ENCODE data around the gene GLYR1.

The GLYR1 gene

DNA sequence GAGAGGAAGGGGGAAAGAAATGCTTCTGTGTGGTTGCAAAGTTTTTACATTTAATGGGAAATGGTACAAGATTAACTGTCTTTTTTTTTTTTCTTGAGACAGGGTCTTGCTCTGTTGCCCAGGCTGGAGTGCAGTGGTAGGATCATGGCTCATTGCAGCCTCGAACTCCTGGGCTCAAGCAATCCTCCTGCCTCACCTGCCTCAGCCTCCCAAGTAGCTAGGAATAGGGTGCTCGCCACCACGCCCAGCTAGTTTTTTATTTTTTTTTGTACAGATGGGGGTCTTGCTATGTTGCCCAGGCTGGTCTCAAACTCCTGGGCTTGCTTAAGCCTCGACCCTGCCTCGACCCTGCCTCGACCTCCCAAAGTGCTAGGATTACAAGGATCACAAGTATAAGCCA is 40.8 kb downstream of the GLYR1 start:
- Histone ChIP-seq H4K20me1 (ENCODE audit: insufficient read depth, low read length) (no peaks in the 10 kb centered on the region), H3K79me2 (ENCODE audit: insufficient read depth, low read length) (no peaks in the 10 kb centered on the region), H3K27ac (ENCODE audit: low read depth, low read length, poor library complexity, severe bottlenecking) (no peak overlapping the region), H3K27me3 (ENCODE audit: insufficient read depth, low read length) (no peaks in the 10 kb centered on the region), H3K4me2 (ENCODE audit: low read length) (no peak overlapping the region), H3F3A (ENCODE audit: insufficient read depth, low read length) (no peaks in the 10 kb centered on the region), H3K9ac (ENCODE audit: low read length) (no peak overlapping the region), H3K4me1 (ENCODE audit: insufficient read depth, low read length, severe bottlenecking) (peaks cover 14% of the 10 kb centered on the region), H3K9me2 (ENCODE audit: low read depth, low read length) (no peaks in the 10 kb centered on the region), H3K36me3 (ENCODE audit: insufficient read depth, low read length) (peaks cover 39% of the 10 kb centered on the region), H2AFZ (ENCODE audit: low read length) (no peak overlapping the region), H3K4me3 (ENCODE audit: low read depth, low read length, poor library complexity, severe bottlenecking) (no peak overlapping the region), H3K9me3 (ENCODE audit: low read length) (no peaks in the 10 kb centered on the region)
- TF ChIP-seq, protein P1, sequence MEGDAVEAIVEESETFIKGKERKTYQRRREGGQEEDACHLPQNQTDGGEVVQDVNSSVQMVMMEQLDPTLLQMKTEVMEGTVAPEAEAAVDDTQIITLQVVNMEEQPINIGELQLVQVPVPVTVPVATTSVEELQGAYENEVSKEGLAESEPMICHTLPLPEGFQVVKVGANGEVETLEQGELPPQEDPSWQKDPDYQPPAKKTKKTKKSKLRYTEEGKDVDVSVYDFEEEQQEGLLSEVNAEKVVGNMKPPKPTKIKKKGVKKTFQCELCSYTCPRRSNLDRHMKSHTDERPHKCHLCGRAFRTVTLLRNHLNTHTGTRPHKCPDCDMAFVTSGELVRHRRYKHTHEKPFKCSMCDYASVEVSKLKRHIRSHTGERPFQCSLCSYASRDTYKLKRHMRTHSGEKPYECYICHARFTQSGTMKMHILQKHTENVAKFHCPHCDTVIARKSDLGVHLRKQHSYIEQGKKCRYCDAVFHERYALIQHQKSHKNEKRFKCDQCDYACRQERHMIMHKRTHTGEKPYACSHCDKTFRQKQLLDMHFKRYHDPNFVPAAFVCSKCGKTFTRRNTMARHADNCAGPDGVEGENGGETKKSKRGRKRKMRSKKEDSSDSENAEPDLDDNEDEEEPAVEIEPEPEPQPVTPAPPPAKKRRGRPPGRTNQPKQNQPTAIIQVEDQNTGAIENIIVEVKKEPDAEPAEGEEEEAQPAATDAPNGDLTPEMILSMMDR (IDR thresholded peaks at IDR 0.05; ENCODE audit: low read length), result no peak
- TF ChIP-seq EZH2 (IDR thresholded peaks at IDR 0.05; ENCODE audit: borderline replicate concordance, low read length), result no peak

DNA sequence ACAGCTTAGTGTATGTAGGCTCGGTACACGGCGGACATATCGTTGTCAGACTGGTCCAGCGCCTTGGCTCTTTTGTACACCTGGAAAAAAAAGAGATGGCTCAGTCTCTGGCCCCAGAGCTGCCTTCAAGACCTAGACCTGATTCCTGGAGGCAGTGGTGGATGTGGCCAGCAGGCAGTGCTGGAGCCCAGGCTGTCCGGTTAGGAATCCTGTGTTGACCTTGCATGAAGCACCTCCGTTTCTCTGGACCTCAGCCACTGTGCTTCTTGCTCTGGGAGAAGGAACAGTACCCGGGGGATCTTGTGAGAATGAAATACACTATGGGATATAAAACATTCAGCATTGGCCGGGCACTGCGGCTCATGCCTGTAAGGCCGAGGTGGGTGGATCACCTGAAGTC is 41.9 kb downstream of the GLYR1 start:
- no peak overlapping the region for H3K4me3 ChIP-seq (ENCODE audit: low read depth, low read length, poor library complexity, severe bottlenecking)
- H3K9ac ChIP-seq (ENCODE audit: low read length), result no peak overlapping the region
- no peak overlapping the region for H2AFZ ChIP-seq (ENCODE audit: low read length)
- no peak overlapping the region for H3K4me2 ChIP-seq (ENCODE audit: low read length)
- H3K36me3 ChIP-seq (ENCODE audit: insufficient read depth, low read length), result peaks cover 36% of the 10 kb centered on the region
- no peaks in the 10 kb centered on the region for H3K27me3 ChIP-seq (ENCODE audit: insufficient read depth, low read length)
- H3K79me2 ChIP-seq (ENCODE audit: insufficient read depth, low read length), result no peaks in the 10 kb centered on the region
- TF ChIP-seq EZH2 (IDR thresholded peaks at IDR 0.05; ENCODE audit: borderline replicate concordance, low read length), result no peak
- TF ChIP-seq, protein P1 (IDR thresholded peaks at IDR 0.05; ENCODE audit: low read length), result no peak
- H3K9me3 ChIP-seq (ENCODE audit: low read length), result no peaks in the 10 kb centered on the region
- no peak overlapping the region for H3K27ac ChIP-seq (ENCODE audit: low read depth, low read length, poor library complexity, severe bottlenecking)
- H3K4me1 ChIP-seq (ENCODE audit: insufficient read depth, low read length, severe bottlenecking), result peaks cover 16% of the 10 kb centered on the region
- H4K20me1 ChIP-seq (ENCODE audit: insufficient read depth, low read length), result no peaks in the 10 kb centered on the region
- H3F3A ChIP-seq (ENCODE audit: insufficient read depth, low read length), result no peaks in the 10 kb centered on the region
- H3K9me2 ChIP-seq (ENCODE audit: low read depth, low read length), result no peaks in the 10 kb centered on the region

DNA sequence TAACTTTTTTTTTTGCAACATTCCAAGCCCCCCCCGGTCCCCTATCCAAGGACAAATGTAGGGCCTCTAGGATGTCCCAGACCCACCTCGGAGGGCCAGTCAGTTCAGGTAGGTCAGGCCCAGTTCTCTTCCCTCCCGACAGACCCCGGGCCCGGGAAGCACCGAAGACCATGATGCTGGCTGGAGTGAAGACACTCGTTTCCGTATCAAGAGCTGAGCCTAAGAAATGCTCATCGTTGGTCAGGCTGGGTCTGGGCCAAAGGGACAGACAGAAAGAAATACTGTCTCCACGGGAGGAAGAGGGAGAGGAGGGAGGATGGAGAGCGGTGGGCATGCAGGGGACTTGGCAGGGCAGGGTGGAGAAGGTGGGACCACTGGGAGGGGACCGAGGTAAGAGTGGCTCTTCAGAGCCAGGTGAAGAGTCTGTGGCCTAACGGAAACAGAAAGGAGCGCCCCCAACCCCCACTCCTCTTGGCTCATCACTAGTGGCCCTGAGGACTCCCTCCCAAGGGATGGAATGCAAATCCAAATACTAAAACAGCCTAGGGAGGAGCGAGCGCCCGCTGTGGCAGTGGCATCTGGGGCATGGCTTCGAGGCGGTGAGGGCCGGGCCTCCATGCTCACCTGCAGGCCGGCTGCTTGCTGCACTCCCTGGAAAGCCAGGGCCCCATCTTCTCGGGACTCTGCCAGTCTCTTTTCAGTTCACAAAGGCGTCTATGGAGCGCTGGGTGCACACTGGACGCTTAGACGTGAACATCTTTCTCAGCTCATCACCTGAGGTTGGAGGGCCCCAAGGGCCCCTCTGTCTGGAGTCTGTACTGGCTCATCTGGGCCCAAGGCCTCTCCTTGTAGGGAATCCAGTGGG is 43.0 kb downstream of the GLYR1 start:
- Histone ChIP-seq H3K4me3 (ENCODE audit: low read depth, low read length, poor library complexity, severe bottlenecking) (no peak overlapping the region), H3K79me2 (ENCODE audit: insufficient read depth, low read length) (no peaks in the 10 kb centered on the region), H3K4me1 (ENCODE audit: insufficient read depth, low read length, severe bottlenecking) (peaks cover 16% of the 10 kb centered on the region), H3K9me2 (ENCODE audit: low read depth, low read length) (no peaks in the 10 kb centered on the region), H3K36me3 (ENCODE audit: insufficient read depth, low read length) (peaks cover 27% of the 10 kb centered on the region), H3K4me2 (ENCODE audit: low read length) (no peak overlapping the region), H3F3A (ENCODE audit: insufficient read depth, low read length) (no peaks in the 10 kb centered on the region), H3K27me3 (ENCODE audit: insufficient read depth, low read length) (no peaks in the 10 kb centered on the region), H3K9me3 (ENCODE audit: low read length) (no peaks in the 10 kb centered on the region), H3K9ac (ENCODE audit: low read length) (no peak overlapping the region), H3K27ac (ENCODE audit: low read depth, low read length, poor library complexity, severe bottlenecking) (peak overlapping the region; percentile 2), H2AFZ (ENCODE audit: low read length) (no peak overlapping the region), H4K20me1 (ENCODE audit: insufficient read depth, low read length) (no peaks in the 10 kb centered on the region)
- no peak for TF ChIP-seq EZH2 (IDR thresholded peaks at IDR 0.05; ENCODE audit: borderline replicate concordance, low read length)
- TF ChIP-seq, protein P1 (IDR thresholded peaks at IDR 0.05; ENCODE audit: low read length), result no peak

Measured in OCI-LY1 (cell line).